Measurements from ENCODE around the gene SFTA2.

DNA sequence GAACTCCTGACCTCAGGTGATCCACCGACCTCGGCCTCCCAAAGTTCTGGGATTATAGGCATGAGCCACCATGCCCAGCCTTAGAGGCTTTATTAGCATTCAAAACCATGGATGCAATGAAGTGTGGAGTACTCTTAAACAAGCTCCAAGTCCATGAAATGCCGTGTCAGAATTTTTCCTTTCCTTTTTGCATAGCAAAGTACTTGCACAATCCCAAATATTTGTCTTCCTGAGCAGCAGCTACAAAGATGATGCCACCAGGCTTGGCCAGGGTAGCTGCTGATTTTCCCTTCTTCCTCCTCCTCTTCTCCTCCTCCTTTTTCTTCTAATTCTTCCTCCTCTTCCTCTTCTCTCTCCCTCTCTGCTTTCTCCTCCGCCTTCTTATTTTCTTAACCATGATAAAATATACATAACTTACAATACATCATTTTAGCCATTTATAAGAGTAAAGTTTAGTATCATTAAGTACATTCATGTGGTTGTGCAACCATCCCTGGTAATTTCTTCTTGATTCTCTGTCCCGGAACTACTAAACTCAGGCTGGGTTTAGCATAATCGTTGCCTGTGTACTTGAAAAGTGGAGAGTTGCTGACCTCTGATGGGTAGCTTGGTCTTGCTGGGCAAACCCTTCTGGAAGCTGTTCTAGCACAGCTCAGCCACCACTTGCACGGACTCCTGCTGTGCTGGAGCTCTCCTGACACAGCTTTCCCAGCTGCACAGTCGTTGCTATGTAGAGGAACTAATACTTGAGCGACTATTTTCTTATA lies 29.1 kb upstream of the SFTA2 start:
- TF ChIP-seq, protein P1, sequence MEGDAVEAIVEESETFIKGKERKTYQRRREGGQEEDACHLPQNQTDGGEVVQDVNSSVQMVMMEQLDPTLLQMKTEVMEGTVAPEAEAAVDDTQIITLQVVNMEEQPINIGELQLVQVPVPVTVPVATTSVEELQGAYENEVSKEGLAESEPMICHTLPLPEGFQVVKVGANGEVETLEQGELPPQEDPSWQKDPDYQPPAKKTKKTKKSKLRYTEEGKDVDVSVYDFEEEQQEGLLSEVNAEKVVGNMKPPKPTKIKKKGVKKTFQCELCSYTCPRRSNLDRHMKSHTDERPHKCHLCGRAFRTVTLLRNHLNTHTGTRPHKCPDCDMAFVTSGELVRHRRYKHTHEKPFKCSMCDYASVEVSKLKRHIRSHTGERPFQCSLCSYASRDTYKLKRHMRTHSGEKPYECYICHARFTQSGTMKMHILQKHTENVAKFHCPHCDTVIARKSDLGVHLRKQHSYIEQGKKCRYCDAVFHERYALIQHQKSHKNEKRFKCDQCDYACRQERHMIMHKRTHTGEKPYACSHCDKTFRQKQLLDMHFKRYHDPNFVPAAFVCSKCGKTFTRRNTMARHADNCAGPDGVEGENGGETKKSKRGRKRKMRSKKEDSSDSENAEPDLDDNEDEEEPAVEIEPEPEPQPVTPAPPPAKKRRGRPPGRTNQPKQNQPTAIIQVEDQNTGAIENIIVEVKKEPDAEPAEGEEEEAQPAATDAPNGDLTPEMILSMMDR (IDR thresholded peaks at IDR 0.05; ENCODE audit: poor library complexity), result no peak
- TF ChIP-seq EZH2phosphoT487 (IDR thresholded peaks at IDR 0.05; ENCODE audit: low read depth, severe bottlenecking, unreplicated experiment), result no peak
